Osteoblast (primary cell): ENCODE measurements around the gene PSAP. TPM values are rescaled to one million over a fixed set of nuclear protein-coding genes. Genes with fewer than 3 reads are reported as not detected.
A peak's percentile ranks its signal among the peaks of the same experiment; 100 is the strongest.

ENCODE experiments used
- DNase-seq: peaks from one replicate; pipeline ENCODE4 v3.0.0; 2011; ENCODE audit warnings: low spot score, mixed read lengths; ENCODE audit not compliant: insufficient read length; ENCODE audit errors: missing footprints
- H2AFZ ChIP-seq: 2 replicates; pipeline ENCODE4 v1.6.0; 2011; ENCODE audit warnings: mild to moderate bottlenecking, low read length
- H3K27ac ChIP-seq: 2 replicates; pipeline ENCODE4 v1.5.1; 2011; ENCODE audit warnings: mild to moderate bottlenecking, low read depth, low read length, moderate library complexity
- H3K27me3 ChIP-seq: 2 replicates; pipeline ENCODE4 v1.6.0; 2012; ENCODE audit warnings: mild to moderate bottlenecking, control low read depth, inconsistent platforms, low read length, moderate library complexity; ENCODE audit not compliant: insufficient read depth
- H3K36me3 ChIP-seq: 2 replicates; pipeline ENCODE4 v1.5.1; 2011; ENCODE audit warnings: mild to moderate bottlenecking, low read length, control low read depth, moderate library complexity; ENCODE audit not compliant: insufficient read depth
- H3K4me1 ChIP-seq: 2 replicates; pipeline ENCODE4 v1.5.1; 2011; ENCODE audit warnings: mild to moderate bottlenecking, low read length, control low read depth, moderate library complexity; ENCODE audit not compliant: insufficient read depth
- H3K4me2 ChIP-seq: 2 replicates; pipeline ENCODE4 v1.6.0; 2011; ENCODE audit warnings: mild to moderate bottlenecking, low read length; ENCODE audit not compliant: insufficient read depth
- H3K4me3 ChIP-seq: fragments of 200-600 bp; sonication (generic); 3 replicates; pipeline ENCODE4 v1.5.1; 2012; ENCODE audit warnings: mild to moderate bottlenecking, low read length, inconsistent platforms; ENCODE audit not compliant: insufficient read depth
- H3K79me2 ChIP-seq: 2 replicates; pipeline ENCODE4 v1.6.0; 2012; ENCODE audit warnings: mild to moderate bottlenecking, low read length, control low read depth, inconsistent platforms; ENCODE audit not compliant: insufficient read depth
- H3K9me3 ChIP-seq: 2 replicates; pipeline ENCODE4 v1.5.1; 2011; ENCODE audit warnings: low read depth, low read length, control low read depth
- H4K20me1 ChIP-seq: 2 replicates; pipeline ENCODE4 v1.6.0; 2012; ENCODE audit warnings: mild to moderate bottlenecking, low read length, control low read depth; ENCODE audit not compliant: insufficient read depth
- CTCF ChIP-seq: IDR thresholded peaks from 2 replicates; pipeline ENCODE4 v1.5.1; 2011; ENCODE audit warnings: mild to moderate bottlenecking, low read depth, low read length, moderate library complexity; ENCODE audit errors: extremely low read depth
- total RNA-seq: library from RNA; depleted of rRNA; stranded (reverse); fragments of >200 nt; gene quantifications from 2 replicates; pipeline ENCODE4 v1.2.3, GENCODE V29; 2012

The PSAP gene
- total RNA-seq, 1 donor = 1,391 TPM

GRCh38 chr10:71806704-71807556 lies 44.1 kb downstream of the PSAP start:
- peak; percentile 57 for DNase-seq
- no peak overlapping the region for H3K27ac ChIP-seq

GRCh38 chr10:71805776-71806703 lies 45.0 kb downstream of the PSAP start:
- Histone ChIP-seq H3K27ac (no peak overlapping the region), H3K9me3 (no peaks in the 10 kb centered on the region), H3K79me2 (no peaks in the 10 kb centered on the region), H4K20me1 (no peaks in the 10 kb centered on the region), H2AFZ (no peak overlapping the region), H3K4me3 (no peak overlapping the region), H3K4me1 (no peaks in the 10 kb centered on the region), H3K27me3 (peaks cover 17% of the 10 kb centered on the region), H3K36me3 (no peaks in the 10 kb centered on the region), H3K4me2 (no peak overlapping the region)
- peak; percentile 83 for DNase-seq
- TF ChIP-seq CTCF = no peak

More at GRCh38 chr10:71806704-71807556, 44.1 kb downstream of the PSAP start:
- H3K36me3 ChIP-seq = no peaks in the 10 kb centered on the region
- no peak overlapping the region for H3K4me2 ChIP-seq
- peaks cover 17% of the 10 kb centered on the region for H3K27me3 ChIP-seq
- no peaks in the 10 kb centered on the region for H3K4me1 ChIP-seq
- TF ChIP-seq CTCF = no peak
- H3K9me3 ChIP-seq = no peaks in the 10 kb centered on the region
- no peak overlapping the region for H3K4me3 ChIP-seq
- H4K20me1 ChIP-seq = no peaks in the 10 kb centered on the region
- no peaks in the 10 kb centered on the region for H3K79me2 ChIP-seq
- no peak overlapping the region for H2AFZ ChIP-seq

GRCh38 chr10:71804077-71804476 lies 47.0 kb downstream of the PSAP start:
- H3K36me3 ChIP-seq = no peaks in the 10 kb centered on the region
- H3K9me3 ChIP-seq = no peaks in the 10 kb centered on the region
- H3K27ac ChIP-seq = no peak overlapping the region
- H3K79me2 ChIP-seq = no peaks in the 10 kb centered on the region
- H4K20me1 ChIP-seq = no peaks in the 10 kb centered on the region
- H3K4me2 ChIP-seq = no peak overlapping the region
- H3K4me1 ChIP-seq = no peaks in the 10 kb centered on the region
- H2AFZ ChIP-seq = no peak overlapping the region
- H3K27me3 ChIP-seq = peaks cover 17% of the 10 kb centered on the region
- TF ChIP-seq CTCF = no peak
- no peak overlapping the region for H3K4me3 ChIP-seq
- peak; percentile 26 for DNase-seq
